ENCODE data around the gene EMC9.

Gene EMC9

GRCh38 chr14:24164518-24164991 is 23.2 kb upstream of the EMC9 start:
- TF ChIP-seq EZH2 (IDR thresholded peaks at IDR 0.05; ENCODE audit: borderline replicate concordance, low read depth, low read length, severe bottlenecking) (no peak), CTCF (IDR thresholded peaks at IDR 0.05; ENCODE audit: borderline replicate concordance, extremely low read depth, low read length, poor library complexity, severe bottlenecking) (no peak)

GRCh38 chr14:24162093-24162492 is 20.7 kb upstream of the EMC9 start:
- Histone ChIP-seq H3K4me3 (ENCODE audit: low read depth in 1 of 2, low read length in 2 of 2) (peak overlapping the region; percentile 24 to 61; a peak in 3 of 4 replicates), H3K4me2 (ENCODE audit: insufficient read depth, low read length) (peak overlapping the region; percentile 79), H4K20me1 (ENCODE audit: insufficient read depth, low read length) (no peaks in the 10 kb centered on the region), H3K9ac (ENCODE audit: low read depth, low read length) (peak overlapping the region; percentile 61), H3K27me3 (ENCODE audit: insufficient read depth, low read length, poor library complexity) (no peaks in the 10 kb centered on the region), H3K36me3 (ENCODE audit: insufficient read depth, low read length) (peaks cover 70% of the 10 kb centered on the region), H3K4me1 (ENCODE audit: insufficient read depth, low read length) (peaks cover 23% of the 10 kb centered on the region), H3K9me3 (ENCODE audit: insufficient read depth, low read length, severe bottlenecking) (no peaks in the 10 kb centered on the region), H3K79me2 (ENCODE audit: insufficient read depth, low read length) (peaks cover 9% of the 10 kb centered on the region), H2AFZ (ENCODE audit: low read depth, low read length) (peak overlapping the region; percentile 65; the same call in 1 of the 2 replicates), H3K27ac (ENCODE audit: low read length) (peak overlapping the region; percentile 78)
- no peak for DNase-seq
- TF ChIP-seq EZH2 (IDR thresholded peaks at IDR 0.05; ENCODE audit: borderline replicate concordance, low read depth, low read length, severe bottlenecking) = no peak
- no peak for TF ChIP-seq CTCF (IDR thresholded peaks at IDR 0.05; ENCODE audit: borderline replicate concordance, extremely low read depth, low read length, poor library complexity, severe bottlenecking)
- ATAC-seq (ENCODE audit: insufficient read depth, low read depth) = no peak

More at GRCh38 chr14:24164518-24164991, 23.2 kb upstream of the EMC9 start:
- Histone ChIP-seq H3K27me3 (ENCODE audit: insufficient read depth, low read length, poor library complexity) (no peaks in the 10 kb centered on the region), H3K4me1 (ENCODE audit: insufficient read depth, low read length) (peaks cover 23% of the 10 kb centered on the region), H3K4me2 (ENCODE audit: insufficient read depth, low read length) (no peak overlapping the region), H3K9me3 (ENCODE audit: insufficient read depth, low read length, severe bottlenecking) (no peaks in the 10 kb centered on the region), H3K27ac (ENCODE audit: low read length) (no peak overlapping the region), H3K9ac (ENCODE audit: low read depth, low read length) (no peak overlapping the region), H2AFZ (ENCODE audit: low read depth, low read length) (no peak overlapping the region), H3K79me2 (ENCODE audit: insufficient read depth, low read length) (peaks cover 9% of the 10 kb centered on the region), H3K4me3 (ENCODE audit: low read depth in 1 of 2, low read length in 2 of 2) (no peak overlapping the region), H3K36me3 (ENCODE audit: insufficient read depth, low read length) (peaks cover 55% of the 10 kb centered on the region), H4K20me1 (ENCODE audit: insufficient read depth, low read length) (no peaks in the 10 kb centered on the region)
- ATAC-seq (ENCODE audit: insufficient read depth, low read depth) = no peak
- no peak for DNase-seq

DNA sequence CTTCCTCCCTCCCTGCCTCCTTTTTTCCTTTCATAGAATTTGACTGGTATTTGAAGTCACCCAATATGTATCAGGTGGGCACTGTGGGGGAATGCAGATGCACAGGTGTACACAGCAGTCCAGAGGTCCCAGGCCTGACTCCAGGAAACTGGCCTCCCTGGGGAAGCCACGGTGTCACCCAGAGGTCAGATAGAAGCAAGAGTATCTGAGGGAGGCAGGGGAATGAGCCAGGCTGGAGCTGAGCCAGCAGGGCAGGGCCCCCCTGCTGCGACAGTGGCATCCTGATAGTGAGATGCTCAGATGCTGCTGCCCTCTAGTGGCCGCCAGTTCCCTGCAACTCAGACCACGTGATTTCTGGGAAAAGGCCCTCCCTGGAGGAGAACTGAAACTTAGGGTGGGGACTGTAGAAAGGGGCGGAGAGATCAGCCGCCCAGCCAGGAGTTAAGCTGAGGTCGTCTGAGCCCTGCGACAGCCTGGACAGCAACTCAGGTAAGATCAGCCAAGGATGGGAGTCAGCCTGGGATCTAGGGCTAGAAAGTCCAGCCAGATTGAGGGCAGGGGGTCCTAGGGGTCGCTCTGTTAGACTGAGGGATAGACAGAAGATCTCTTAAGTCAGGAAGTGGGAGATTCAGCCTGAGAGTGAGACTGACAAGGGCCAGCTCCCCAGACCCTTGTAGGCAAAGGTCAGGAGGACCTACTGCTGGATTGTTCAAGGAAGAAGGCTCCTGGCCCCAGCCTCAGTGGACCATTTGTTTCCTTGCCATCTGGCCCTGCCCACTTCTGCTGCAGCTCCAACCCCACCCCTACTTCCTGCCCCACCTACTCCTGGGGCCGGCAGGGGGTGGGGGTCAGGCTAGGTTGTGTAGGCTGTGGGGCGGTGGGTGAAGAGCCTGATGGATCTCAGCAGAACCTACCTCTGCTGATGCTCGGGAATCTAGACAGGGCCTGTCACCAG is 19.7 kb upstream of the EMC9 start, which contains the start of gene IRF9:
Gene IRF9 (plus strand): TSS at position 416 of the 955 bp plus-strand sequence. CDS start 880 bp downstream, outside the sequence.
- Histone ChIP-seq H3K9ac (ENCODE audit: low read depth, low read length) (peak within 1 kb of the TSS; percentile 61), H2AFZ (ENCODE audit: low read depth, low read length) (peak within 1 kb of the TSS; percentile 65), H3K9me3 (ENCODE audit: insufficient read depth, low read length, severe bottlenecking) (no peaks in the 10 kb centered on the region), H3K4me3 (ENCODE audit: low read depth in 1 of 2, low read length in 2 of 2) (peak within 1 kb of the TSS; percentile 24 to 61; a peak in 3 of 4 replicates), H3K27me3 (ENCODE audit: insufficient read depth, low read length, poor library complexity) (no peaks in the 10 kb centered on the region), H3K27ac (ENCODE audit: low read length) (peak within 1 kb of the TSS; percentile 78), H3K4me2 (ENCODE audit: insufficient read depth, low read length) (peak within 1 kb of the TSS; percentile 79), H3K36me3 (ENCODE audit: insufficient read depth, low read length) (peaks cover 77% of the 10 kb centered on the region), H3K79me2 (ENCODE audit: insufficient read depth, low read length) (peaks cover 9% of the 10 kb centered on the region), H3K4me1 (ENCODE audit: insufficient read depth, low read length) (peaks cover 23% of the 10 kb centered on the region), H4K20me1 (ENCODE audit: insufficient read depth, low read length) (no peaks in the 10 kb centered on the region)
- peak; percentile 98 for DNase-seq
- TF ChIP-seq EZH2 (IDR thresholded peaks at IDR 0.05; ENCODE audit: borderline replicate concordance, low read depth, low read length, severe bottlenecking) = no peak
- peak; percentile 100 for TF ChIP-seq CTCF (IDR thresholded peaks at IDR 0.05; ENCODE audit: borderline replicate concordance, extremely low read depth, low read length, poor library complexity, severe bottlenecking)
- ATAC-seq (ENCODE audit: insufficient read depth, low read depth) = peak; percentile 91

All from DND-41 (cell line).